Activated T-cell treated with anti-CD3 and anti-CD28 coated beads, Interleukin-2, amount 50 U/mL, for 72 hours (primary cell): ENCODE data around the gene RPL13. TPM values are rescaled to one million over a fixed set of nuclear protein-coding genes. Genes with fewer than 3 reads are reported as not detected.
"Not testable (repeated sequence)": the region's sequence is repeated elsewhere in the genome, so short reads cannot be mapped to it uniquely, and the experiment has no call there.

Experiments used
- ATAC-seq, 2 donors: fragments of 150-1000 bp; cut with Tn5 transposase; replicated peaks in 1 of 2; 2 replicates each; pipeline ENCODE4 v1.10.0; 2021; ENCODE audit warnings: moderate library complexity in 2 of 2, mild to moderate bottlenecking in 1 of 2
- DNase-seq, 2 donors: peaks; one replicate each; pipeline ENCODE4 v3.0.0; 2021 to 2022; ENCODE audit warnings: mixed read lengths in 1 of 2
- H3K27ac Mint-ChIP-seq: one replicate; pipeline ENCODE4 v1.8.0; 2022; ENCODE audit warnings: mild to moderate bottlenecking, moderate library complexity, mixed read lengths
- H3K27me3 Mint-ChIP-seq: one replicate; pipeline ENCODE4 v1.8.0; 2022; ENCODE audit warnings: low read depth, mixed read lengths
- H3K36me3 Mint-ChIP-seq, 2 donors: one replicate each; pipeline ENCODE4 v1.8.0; 2022; ENCODE audit warnings: mixed read lengths in 2 of 2, mild to moderate bottlenecking in 1 of 2; ENCODE audit not compliant: insufficient read depth in 2 of 2
- H3K4me1 Mint-ChIP-seq: one replicate; pipeline ENCODE4 v1.8.0; 2022; ENCODE audit warnings: low read depth, mixed read lengths
- H3K4me3 Mint-ChIP-seq, 2 donors: one replicate each; pipeline ENCODE4 v1.8.0; 2022; ENCODE audit warnings: mild to moderate bottlenecking in 2 of 2, mixed read lengths in 2 of 2, moderate library complexity in 2 of 2
- H3K9me3 Mint-ChIP-seq, 2 donors: one replicate each; pipeline ENCODE4 v1.8.0; 2022; ENCODE audit warnings: mixed read lengths in 2 of 2
- total RNA-seq, 2 donors: library from RNA; stranded (reverse); gene quantifications; one replicate each; pipeline ENCODE4 v1.2.3, GENCODE V29; 2022

RPL13 gene
- total RNA-seq, 2 donors from 2014 or later = 3,140 to 3,274 TPM

DNA sequence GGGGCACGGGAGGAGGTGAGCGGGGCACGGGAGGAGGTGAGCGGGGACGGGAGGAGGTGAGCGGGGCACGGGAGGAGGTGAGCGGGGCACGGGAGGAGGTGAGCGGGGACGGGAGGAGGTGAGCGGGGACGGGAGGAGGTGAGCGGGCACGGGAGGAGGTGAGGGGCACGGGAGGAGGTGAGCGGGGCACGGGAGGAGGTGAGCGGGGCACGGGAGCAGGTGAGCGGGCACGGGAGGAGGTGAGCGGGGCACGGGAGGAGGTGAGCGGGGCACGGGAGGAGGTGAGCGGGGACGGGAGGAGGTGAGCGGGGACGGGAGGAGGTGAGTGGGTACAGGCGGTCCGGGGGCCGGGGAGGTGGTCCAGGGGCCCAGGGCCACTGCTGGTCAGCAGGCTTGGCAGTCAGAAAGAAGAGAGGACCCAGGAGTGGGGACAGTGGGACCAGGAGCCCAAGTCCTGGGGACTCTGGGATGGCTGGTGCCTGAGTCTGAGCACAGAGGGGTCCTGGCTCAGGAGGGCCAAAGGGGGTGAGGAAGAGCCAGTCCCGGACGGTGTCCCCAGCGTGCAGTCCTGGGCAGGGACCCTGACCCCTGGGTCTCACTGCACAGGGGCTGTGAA lies 10.6 kb downstream of the RPL13 start:
- H3K36me3 Mint-ChIP-seq, H3K4me3 Mint-ChIP-seq, H3K27ac Mint-ChIP-seq, H3K4me1 Mint-ChIP-seq, ATAC-seq, H3K9me3 Mint-ChIP-seq, H3K27me3 Mint-ChIP-seq, DNase-seq: not testable (repeated sequence)

DNA sequence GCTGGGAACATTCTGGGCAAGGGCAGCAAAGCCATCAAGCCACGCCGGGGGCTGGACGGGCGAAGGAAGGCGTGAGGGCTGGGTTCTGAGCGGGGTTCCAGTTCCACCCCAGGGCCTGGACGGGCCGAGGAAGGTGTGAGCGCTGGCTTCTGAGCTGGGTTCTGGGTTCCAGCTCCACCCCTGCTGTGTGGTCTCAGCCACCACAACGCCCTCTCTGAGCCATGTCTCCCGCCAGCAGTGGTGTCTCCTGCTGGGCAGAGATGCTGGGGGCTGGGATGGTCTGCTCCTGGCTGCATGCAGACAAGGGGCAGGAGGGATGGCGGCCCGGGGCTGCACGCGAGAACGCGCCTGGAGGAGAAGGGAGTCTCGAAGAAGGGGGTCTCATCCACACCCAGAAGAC lies 11.2 kb downstream of the RPL13 start:
- Mint-ChIP-seq H3K4me3 (no peak overlapping the region), H3K36me3 (peaks cover 0 to 3% of the 10 kb centered on the region in 2 donors), H3K4me1 (no peaks in the 10 kb centered on the region), H3K27me3 (peaks cover 8% of the 10 kb centered on the region), H3K9me3 (no peaks in the 10 kb centered on the region), H3K27ac (no peak overlapping the region)
- no peak for ATAC-seq
- DNase-seq = no peak

DNA sequence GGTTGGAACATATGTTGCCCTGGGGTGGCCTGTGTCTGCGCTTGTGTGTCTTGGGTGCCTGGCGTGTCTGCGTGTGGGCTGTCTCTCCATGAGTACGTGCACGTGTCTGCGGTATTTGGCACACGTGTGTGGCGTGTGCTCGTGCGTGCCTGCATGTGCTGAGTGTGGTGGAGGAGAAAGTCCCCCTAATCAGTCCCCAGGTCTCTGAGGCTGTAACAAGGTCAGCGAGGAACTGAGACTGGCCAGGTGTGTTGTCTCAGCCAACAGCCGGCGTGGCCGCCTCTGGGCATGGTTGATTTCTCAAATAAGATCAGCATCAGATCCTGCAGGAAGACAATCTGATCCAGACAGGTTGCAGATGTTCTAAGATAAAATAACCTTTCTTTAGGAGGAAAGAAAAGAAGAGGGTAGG lies 11.6 kb downstream of the RPL13 start:
- Mint-ChIP-seq H3K4me1 (no peaks in the 10 kb centered on the region), H3K9me3 (no peaks in the 10 kb centered on the region), H3K36me3 (peaks cover 0 to 3% of the 10 kb centered on the region in 2 donors), H3K27me3 (peaks cover 8% of the 10 kb centered on the region), H3K27ac (no peak overlapping the region), H3K4me3 (no peak overlapping the region)
- no peak for DNase-seq
- ATAC-seq = no peak

DNA sequence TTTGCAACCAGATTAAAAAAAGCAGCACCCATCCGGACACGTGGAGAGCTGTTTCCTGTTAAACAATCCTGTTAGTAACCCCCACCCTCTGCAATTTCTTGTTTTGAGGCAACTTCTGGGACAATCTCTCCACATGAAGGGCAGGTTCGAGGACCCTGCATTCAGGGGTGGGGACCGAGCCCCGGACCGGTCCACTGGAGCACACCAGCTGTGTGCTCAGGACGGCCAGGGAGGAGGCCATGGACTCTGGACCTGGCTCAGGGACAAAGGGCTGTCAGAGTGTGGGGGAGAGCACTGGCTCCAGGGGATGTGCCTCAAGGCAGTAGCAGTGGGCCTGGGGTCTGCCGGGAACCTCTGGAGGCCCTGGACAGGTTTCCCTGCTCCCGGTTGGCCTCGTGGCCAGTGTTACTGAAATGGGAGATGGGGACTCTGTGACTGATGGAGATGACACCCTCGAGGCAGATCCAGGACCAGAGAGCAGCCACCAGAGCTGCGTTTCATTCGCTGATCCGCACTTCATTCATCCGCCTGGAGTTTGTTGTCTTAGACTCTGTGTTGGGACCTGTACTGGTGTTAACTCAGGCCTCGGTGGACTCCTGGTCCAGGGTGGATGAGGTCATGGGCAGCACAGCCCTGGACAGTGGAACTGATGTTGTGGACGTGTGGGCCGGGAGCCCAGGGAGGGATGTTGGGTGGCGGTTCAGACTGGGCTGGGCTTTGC lies 12.2 kb downstream of the RPL13 start:
- peaks cover 8% of the 10 kb centered on the region for H3K27me3 Mint-ChIP-seq
- peaks cover 0 to 1% of the 10 kb centered on the region in 2 donors for H3K36me3 Mint-ChIP-seq
- no peak overlapping the region for H3K27ac Mint-ChIP-seq
- peak overlapping the region in 1 of 2 donors; percentile 29 for H3K4me3 Mint-ChIP-seq
- no peaks in the 10 kb centered on the region for H3K4me1 Mint-ChIP-seq
- DNase-seq (no peak), ATAC-seq (no peak)
- no peaks in the 10 kb centered on the region for H3K9me3 Mint-ChIP-seq

DNA sequence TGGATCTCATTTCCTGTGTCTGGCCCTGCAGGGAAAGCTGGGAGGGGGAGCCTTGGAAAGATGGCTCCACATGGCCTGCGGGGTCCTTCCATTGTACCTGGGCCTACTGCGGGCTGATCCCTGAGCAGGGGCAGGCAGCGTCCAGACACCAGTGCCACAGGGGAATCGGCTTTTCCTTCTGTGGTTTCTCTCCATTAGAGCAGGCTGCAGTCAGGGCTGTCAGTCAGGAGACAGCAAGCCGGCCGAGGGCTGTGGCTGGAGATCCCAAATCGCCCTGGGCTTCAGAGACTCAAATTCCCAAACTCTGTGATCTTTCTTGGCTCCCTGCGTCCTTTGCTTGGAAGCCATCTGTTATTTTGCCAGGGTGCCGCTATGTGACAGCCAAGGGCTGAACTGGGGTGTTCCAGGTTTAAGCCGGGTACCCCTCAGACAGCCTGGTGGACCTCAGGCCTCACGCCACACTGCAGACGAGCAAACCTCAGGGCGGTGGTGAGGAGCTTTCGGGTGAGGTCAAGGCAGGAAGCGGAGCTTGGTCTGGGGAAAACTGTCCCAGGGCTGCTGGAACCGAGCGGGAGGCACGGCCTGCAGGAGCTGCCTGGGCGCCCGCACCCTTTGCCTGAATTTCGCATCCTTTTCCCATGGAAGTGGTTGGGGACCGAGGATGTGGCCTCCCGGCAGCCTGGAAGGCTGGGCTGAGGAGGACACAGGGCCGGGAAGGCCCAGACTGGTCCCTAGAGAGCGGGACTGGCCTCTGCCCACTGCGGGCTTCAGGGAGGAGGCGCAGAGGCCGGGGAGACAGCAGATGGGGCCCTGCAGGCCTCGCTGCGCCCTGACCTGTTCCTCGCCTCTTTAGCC lies 13.6 kb downstream of the RPL13 start:
- no peak overlapping the region for H3K27ac Mint-ChIP-seq
- H3K9me3 Mint-ChIP-seq = no peaks in the 10 kb centered on the region
- H3K4me3 Mint-ChIP-seq = peak overlapping the region; percentile 58 to 77
- H3K36me3 Mint-ChIP-seq = no peaks in the 10 kb centered on the region
- H3K4me1 Mint-ChIP-seq = no peaks in the 10 kb centered on the region
- no peak for ATAC-seq
- no peak for DNase-seq
- peaks cover 8% of the 10 kb centered on the region for H3K27me3 Mint-ChIP-seq

DNA sequence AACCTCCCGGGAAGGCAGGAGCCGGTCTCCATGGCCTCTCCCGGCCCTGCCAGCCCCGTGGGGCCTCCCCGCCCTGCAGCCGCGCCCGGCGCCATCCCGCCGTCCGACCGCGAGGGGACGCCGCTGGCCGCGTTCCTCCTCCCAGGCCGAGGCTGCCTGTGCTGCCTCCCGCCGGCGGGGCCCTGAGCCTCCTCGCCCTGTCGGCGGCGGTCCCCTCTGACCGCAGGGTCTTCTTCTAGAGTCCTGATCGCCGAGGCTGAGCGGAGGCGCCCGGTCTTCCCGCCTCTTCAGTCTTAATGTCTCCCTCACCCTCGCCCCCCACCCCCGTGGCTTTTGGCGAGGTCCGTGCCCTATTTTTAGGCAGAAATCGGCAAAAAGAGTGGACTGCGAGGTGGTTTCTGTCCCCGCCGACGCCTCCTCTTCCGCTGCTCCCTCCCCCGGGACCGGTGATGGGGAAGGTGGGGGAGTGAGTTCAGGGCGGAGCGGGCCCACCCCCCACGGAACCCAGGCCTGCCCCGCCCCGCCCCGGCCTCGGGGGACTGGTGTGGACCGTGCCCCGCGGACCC lies 14.3 kb downstream of the RPL13 start:
- ATAC-seq = peak; percentile 66 to 83

DNA sequence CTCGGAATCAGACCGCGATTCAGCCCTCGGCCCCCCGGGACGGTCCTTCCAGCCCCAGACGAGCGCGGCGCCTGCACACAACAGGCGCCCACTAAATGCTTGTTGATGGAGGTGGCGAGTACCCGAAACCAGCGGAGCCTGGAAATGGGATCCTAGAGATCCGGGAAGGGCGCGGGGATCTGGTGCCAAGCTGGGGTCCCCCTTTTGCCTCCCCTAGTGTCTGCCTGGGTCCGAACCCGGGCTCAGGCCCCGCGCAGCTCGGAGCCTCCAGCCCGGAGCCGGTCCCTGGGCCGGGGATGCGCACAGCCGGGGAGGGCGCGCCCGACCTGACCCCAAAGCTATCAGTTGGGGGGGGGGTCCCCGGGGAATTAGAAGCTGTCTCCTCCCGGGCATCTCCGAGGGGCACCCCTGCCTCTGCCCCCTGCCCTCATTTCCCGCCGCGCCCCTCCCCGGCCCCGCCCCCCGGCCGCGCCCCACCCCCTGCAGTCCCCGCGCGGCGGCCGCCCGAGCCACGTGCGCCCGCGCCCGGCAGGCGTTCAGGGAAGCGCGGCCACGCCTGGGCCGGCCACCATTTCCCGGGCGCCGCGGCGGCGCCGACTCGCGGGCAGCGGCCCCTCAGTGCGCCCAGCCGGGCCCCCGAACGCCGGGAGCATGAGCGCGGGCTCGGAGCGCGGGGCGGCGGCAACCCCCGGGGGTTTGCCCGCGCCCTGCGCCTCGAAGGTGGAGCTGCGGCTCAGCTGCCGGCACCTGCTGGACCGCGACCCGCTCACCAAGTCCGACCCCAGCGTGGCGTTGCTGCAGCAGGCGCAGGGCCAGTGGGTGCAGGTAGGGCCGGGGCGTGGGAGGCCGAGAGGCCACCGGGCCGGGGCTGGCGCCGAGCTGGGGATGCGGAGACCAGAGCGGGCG lies 15.0 kb downstream of the RPL13 start, which contains the start of gene CPNE7:
Gene CPNE7, plus strand, starts transcription at position 512 of the 906 bp plus-strand sequence. Its CDS starts 140 bp downstream, at position 652.
- Mint-ChIP-seq H3K4me1 (no peaks in the 10 kb centered on the region), H3K9me3 (no peaks in the 10 kb centered on the region), H3K27ac (no peak within 1 kb of the TSS), H3K36me3 (no peaks in the 10 kb centered on the region), H3K4me3 (peak within 1 kb of the TSS; percentile 74 to 77), H3K27me3 (peaks cover 8% of the 10 kb centered on the region)
- ATAC-seq (peak; percentile 24 to 34), DNase-seq (peak in 1 of 2 donors; percentile 33)

More for the DNA sequence above, 14.3 kb downstream of the RPL13 start:
- peak; percentile 74 to 81 for DNase-seq
- peaks cover 8% of the 10 kb centered on the region for H3K27me3 Mint-ChIP-seq
- no peaks in the 10 kb centered on the region for H3K4me1 Mint-ChIP-seq
- H3K4me3 Mint-ChIP-seq = peak overlapping the region; percentile 74 to 77
- H3K9me3 Mint-ChIP-seq = no peaks in the 10 kb centered on the region
- H3K36me3 Mint-ChIP-seq = no peaks in the 10 kb centered on the region
- no peak overlapping the region for H3K27ac Mint-ChIP-seq

DNA sequence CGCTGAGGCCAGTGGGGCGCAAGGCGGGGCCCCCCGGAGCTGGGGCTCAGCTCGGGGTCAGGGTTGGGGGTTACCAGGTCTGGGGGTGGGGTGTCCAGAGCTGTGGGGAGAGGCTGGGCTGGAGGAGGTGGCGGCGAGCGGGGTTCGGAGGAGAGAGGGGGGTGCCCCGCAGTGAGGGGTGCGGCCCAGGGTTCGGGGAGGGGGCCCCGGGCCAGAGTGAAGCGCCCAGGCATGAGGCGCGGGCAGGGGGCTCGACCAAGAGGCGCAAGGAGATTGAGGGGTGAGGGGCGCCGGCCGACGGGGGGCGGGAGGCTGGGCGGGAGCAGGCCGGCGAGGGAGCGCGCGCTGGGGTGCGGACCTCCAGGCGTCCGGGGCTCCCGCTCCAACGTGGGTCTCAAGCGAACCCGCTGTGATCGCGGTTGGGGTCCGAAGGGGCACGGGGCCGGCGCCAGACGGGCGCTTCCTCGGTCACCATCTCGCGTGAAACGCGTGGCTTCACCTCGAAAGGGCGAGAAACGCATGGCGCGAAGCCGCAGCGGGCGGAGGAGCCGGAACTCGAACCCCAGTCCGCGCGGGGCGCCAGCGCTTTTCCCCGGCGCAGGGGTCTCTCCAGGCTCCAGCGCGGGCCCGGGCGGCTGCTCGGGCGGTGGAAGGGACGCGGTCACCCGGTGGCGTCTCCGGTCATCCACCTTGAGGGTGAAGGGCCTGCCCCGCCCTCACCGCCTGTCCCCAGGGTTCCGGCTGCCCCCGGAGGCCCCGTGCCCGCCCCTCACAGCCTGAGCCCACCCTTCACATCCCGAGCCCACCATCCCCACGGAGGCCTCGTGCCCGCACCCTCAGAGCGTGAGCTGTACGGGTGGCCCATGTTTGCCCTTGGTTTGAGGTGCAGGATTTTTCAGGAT lies 15.9 kb downstream of the RPL13 start:
- H3K4me1 Mint-ChIP-seq = no peaks in the 10 kb centered on the region
- no peak overlapping the region for H3K27ac Mint-ChIP-seq
- peaks cover 8% of the 10 kb centered on the region for H3K27me3 Mint-ChIP-seq
- DNase-seq = no peak
- no peaks in the 10 kb centered on the region for H3K36me3 Mint-ChIP-seq
- peak overlapping the region in 1 of 2 donors; percentile 27 for H3K4me3 Mint-ChIP-seq
- no peaks in the 10 kb centered on the region for H3K9me3 Mint-ChIP-seq
- no peak for ATAC-seq

DNA sequence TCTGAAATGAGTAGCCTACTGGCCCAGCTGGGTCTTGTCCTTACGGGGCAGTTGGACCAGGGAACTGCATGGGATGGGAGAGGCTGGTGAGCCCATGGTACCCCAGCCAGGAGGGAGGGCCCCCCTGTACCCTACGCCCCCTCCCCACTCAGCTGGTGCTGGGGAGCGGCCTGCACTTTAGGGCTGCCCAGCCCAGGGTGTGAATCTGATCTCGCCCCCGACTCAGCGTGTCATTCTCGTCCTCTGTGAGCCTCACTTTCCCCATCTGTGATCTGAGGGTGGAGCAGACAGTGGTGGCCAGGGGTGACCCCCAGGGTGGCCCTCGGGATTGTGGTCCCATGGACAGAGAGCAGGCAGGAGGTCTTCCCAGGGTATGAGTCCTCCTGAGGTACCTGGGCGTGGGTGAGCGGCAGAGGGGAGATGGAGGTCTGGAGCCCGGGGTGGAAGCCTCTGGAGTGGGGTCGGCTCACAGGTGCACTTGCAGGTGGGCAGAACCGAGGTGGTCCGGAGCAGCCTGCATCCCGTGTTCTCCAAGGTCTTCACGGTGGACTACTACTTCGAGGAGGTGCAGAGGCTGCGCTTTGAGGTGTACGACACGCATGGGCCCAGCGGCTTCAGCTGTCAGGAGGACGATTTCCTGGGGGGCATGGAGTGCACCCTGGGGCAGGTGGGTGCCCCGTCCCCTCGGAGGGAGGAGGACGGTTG lies 16.7 kb downstream of the RPL13 start:
- no peak overlapping the region for H3K27ac Mint-ChIP-seq
- H3K4me1 Mint-ChIP-seq = no peaks in the 10 kb centered on the region
- DNase-seq (no peak), ATAC-seq (no peak)
- no peaks in the 10 kb centered on the region for H3K9me3 Mint-ChIP-seq
- peak overlapping the region in 1 of 2 donors; percentile 5 for H3K4me3 Mint-ChIP-seq
- peaks cover 8% of the 10 kb centered on the region for H3K27me3 Mint-ChIP-seq
- no peaks in the 10 kb centered on the region for H3K36me3 Mint-ChIP-seq

DNA sequence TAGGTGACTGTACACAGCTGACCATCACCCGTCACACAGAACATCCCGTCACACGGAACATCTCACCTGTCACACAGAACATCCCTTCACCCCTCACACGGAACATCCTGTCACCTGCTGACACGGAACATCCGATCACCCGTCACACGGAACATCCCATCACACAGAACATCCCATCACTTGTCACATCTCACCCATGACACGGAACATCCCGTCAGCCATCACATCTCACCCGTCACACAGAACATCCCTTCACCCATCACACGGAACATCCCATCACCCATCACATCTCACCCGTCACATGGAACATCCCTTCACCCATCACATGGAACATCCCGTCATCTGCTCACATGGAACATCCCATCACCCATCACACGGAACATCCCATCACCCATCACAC lies 18.9 kb downstream of the RPL13 start:
- Mint-ChIP-seq H3K4me1 (no peaks in the 10 kb centered on the region), H3K27ac (no peak overlapping the region), H3K9me3 (no peaks in the 10 kb centered on the region), H3K36me3 (no peaks in the 10 kb centered on the region), H3K27me3 (no peaks in the 10 kb centered on the region), H3K4me3 (no peak overlapping the region)
- DNase-seq = no peak
- no peak for ATAC-seq

DNA sequence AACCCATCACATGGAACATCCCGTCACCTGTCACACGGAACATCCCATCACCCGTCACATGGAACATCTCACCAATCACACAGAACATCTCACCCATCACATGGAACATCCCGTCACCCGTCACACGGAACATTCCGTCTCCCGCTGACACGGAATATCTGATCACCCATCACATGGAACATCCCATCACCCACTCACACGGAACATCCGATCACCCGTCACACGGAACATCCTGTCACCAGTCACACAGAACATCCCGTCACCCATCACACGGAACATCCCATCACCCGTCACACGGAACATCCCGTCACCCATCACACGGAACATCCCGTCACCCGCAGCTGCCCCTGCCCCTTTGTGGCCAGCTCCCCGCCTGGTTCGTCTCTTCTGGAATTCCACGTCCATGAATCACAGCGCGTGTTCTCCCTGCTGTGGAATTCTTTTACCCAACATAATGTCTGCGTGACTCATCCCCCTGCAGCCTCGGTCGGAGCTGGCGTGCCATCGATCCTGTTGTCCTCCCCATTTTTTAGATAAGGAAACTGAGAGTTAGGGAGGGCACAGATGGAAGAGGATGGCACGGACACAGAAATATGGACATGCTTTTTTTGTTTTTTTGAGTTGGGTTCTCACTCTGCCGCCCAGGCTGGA lies 20.7 kb downstream of the RPL13 start:
- Mint-ChIP-seq H3K4me1 (no peaks in the 10 kb centered on the region), H3K36me3 (no peaks in the 10 kb centered on the region), H3K27ac (no peak overlapping the region), H3K27me3 (no peaks in the 10 kb centered on the region), H3K9me3 (no peaks in the 10 kb centered on the region), H3K4me3 (no peak overlapping the region)
- no peak for ATAC-seq
- DNase-seq = no peak
